ENCODE measurements around the gene OTOF. TPM values are rescaled to one million over a fixed set of nuclear protein-coding genes. Genes with fewer than 3 reads are reported as not detected.

Gene OTOF
- total and polyA plus RNA-seq, 10 donors: 0.06 to 1.6 (median 0.25) TPM

DNA sequence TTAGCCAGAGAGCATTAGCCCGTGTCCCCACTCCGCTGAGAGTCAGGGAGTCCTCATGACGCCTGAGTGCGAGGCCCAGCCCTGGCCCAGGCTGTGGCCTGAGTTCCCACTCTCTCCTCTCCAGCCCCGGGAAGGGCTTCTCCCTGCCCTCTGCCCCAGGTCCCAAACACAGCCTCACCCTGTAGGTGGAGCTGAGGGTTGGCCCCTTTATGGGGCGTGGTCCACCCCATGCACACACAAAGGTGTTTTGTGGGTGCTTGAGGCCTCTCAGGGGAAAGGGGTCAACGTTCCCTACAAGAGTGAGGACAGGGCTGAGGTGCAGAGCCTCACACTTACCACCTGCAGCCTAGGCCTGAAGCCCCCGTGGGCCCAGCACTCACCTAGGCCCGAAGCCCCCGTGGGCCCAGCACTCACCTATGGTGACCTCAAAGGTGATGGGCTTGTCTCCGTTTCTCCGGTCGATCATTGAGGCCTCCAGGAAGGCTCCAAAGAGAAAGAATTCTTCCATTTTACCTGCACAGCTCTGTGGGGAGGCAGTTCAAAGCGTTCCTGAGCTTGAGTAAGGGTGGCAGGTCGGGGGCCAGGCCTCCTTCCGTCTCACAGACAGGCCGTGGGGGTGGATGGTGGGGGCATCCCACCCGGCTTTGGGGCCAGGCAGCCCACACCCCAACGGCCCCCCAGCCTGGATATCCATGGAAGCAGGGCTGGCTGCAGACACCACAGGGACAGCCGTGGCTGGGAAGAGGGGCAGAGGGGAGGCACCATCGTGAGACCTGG is 2.1 kb upstream of the OTOF start:
- H3K9me3 ChIP-seq: no peaks in the 10 kb centered on the region
- H3K27ac ChIP-seq: no peak overlapping the region
- DNase-seq: no peak
- no peak overlapping the region for H3K4me3 ChIP-seq
- H3K4me1 ChIP-seq: peaks cover 0 to 25% (median 10%) of the 10 kb centered on the region in 6 donors
- TF ChIP-seq POLR2A (IDR thresholded peaks at IDR 0.05) (no peak), POLR2AphosphoS5 (IDR thresholded peaks at IDR 0.05) (no peak)
- TF ChIP-seq, protein P1, sequence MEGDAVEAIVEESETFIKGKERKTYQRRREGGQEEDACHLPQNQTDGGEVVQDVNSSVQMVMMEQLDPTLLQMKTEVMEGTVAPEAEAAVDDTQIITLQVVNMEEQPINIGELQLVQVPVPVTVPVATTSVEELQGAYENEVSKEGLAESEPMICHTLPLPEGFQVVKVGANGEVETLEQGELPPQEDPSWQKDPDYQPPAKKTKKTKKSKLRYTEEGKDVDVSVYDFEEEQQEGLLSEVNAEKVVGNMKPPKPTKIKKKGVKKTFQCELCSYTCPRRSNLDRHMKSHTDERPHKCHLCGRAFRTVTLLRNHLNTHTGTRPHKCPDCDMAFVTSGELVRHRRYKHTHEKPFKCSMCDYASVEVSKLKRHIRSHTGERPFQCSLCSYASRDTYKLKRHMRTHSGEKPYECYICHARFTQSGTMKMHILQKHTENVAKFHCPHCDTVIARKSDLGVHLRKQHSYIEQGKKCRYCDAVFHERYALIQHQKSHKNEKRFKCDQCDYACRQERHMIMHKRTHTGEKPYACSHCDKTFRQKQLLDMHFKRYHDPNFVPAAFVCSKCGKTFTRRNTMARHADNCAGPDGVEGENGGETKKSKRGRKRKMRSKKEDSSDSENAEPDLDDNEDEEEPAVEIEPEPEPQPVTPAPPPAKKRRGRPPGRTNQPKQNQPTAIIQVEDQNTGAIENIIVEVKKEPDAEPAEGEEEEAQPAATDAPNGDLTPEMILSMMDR (IDR thresholded peaks at IDR 0.05 in 8 of 11, conservative IDR thresholded peaks at IDR 0.05 in 3 of 11): no peak
- H3K36me3 ChIP-seq: no peaks in the 10 kb centered on the region
- peaks cover 0 to 25% (median 0%) of the 10 kb centered on the region in 7 donors for H3K27me3 ChIP-seq (replicated peaks in 1 of 7)
- WGBS, 5 donors: 89 to 92% (median 91%) methylated on average over 14 to 21 of the region's 21 CpGs
- intact Hi-C loops (cut with DNase I; ENCODE audit: low total_unique reads): no loop called here

DNA sequence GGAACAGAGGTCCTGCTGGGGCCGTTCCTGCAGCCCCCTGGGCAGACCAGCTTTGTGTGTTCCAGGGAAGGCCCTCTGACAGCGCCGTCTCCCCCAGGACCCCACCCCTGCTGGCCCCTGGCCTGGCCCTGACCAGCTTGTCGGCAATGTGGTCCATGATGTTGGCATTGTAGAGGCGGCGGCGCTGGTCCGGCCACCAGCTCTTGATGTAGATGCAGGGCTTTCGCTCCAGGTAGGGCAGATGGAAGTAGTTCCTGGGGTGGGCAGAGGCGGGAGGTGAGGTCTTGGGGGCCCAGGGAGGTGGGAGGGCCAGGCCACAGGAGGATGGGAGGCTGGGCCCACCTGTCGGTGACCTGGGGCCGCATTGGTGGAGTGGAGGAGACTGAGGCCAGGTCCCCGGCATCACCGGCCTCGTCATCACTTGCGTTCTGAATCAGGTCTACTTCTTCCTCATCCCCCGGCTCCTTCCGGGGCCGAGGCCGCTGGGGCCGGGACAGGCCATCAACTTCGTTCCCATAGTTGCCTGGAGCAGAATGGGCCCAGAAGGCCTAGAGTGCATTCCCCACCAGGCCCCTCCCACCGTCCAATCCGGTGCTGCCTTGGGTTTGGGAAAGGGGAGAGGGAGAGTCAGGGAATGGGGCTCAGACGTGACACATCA is 1.3 kb upstream of the OTOF start:
- intact Hi-C loops (cut with DNase I; ENCODE audit: low total_unique reads): no loop called here
- no peak overlapping the region for H3K27ac ChIP-seq
- WGBS, 5 donors: 91 to 95% (median 94%) methylated on average over 12 to 25 of the region's 25 CpGs

DNA sequence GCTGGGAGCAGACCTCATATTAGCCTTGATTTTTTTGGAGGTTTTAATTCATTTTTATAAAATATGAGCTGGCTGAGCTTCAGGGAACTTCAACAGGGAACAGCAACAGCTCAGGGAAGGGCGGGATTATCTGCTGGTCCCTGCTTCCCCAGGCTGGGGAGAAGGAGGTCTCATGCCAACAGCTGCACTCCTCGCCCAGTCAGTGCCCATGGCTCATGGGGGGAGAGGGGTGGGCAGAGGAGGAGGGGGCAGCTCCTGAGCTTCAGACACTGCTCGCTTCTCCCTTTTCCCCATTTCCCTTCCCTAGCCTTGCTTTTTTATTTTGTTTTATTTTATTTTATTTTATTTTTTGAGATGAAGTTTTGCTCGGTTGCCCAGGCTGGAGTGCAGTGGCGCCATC is 442 bp upstream of the OTOF start:
- H3K9me3 ChIP-seq: no peaks in the 10 kb centered on the region
- 87 to 94% (median 92%) methylated on average over 5 of the region's 5 CpGs for WGBS, 5 donors
- intact Hi-C loops (cut with DNase I; ENCODE audit: low total_unique reads): no loop called here
- DNase-seq: no peak
- no peaks in the 10 kb centered on the region for H3K36me3 ChIP-seq
- no peak for TF ChIP-seq POLR2A (IDR thresholded peaks at IDR 0.05)
- no peak for TF ChIP-seq POLR2AphosphoS5 (IDR thresholded peaks at IDR 0.05)
- TF ChIP-seq, protein P1 (IDR thresholded peaks at IDR 0.05 in 8 of 11, conservative IDR thresholded peaks at IDR 0.05 in 3 of 11): no peak
- peaks cover 0 to 25% (median 0%) of the 10 kb centered on the region in 7 donors for H3K27me3 ChIP-seq (replicated peaks in 1 of 7)
- H3K4me3 ChIP-seq: no peak overlapping the region
- no peak overlapping the region for H3K27ac ChIP-seq
- H3K4me1 ChIP-seq: peaks cover 0 to 11% (median under 1%) of the 10 kb centered on the region in 6 donors

More for the DNA sequence above, 1.3 kb upstream of the OTOF start:
- Histone ChIP-seq H3K4me1 (peaks cover 0 to 20% (median 6%) of the 10 kb centered on the region in 6 donors), H3K4me3 (no peak overlapping the region), H3K36me3 (no peaks in the 10 kb centered on the region), H3K9me3 (no peaks in the 10 kb centered on the region), H3K27me3 (replicated peaks in 1 of 7) (peaks cover 0 to 25% (median 0%) of the 10 kb centered on the region in 7 donors)
- no peak for TF ChIP-seq POLR2A (IDR thresholded peaks at IDR 0.05)
- no peak for TF ChIP-seq POLR2AphosphoS5 (IDR thresholded peaks at IDR 0.05)
- TF ChIP-seq, protein P1 (IDR thresholded peaks at IDR 0.05 in 8 of 11, conservative IDR thresholded peaks at IDR 0.05 in 3 of 11): no peak
- DNase-seq: no peak

Measured in spleen (tissue), 11 donors.